GM21825 (cell line): ENCODE data around the gene CYS1.

Source experiments
- ATAC-seq: cut with Tn5 transposase; IDR thresholded peaks from one replicate; pipeline ENCODE4 v1.9.1; 2021; ENCODE audit warnings: mild to moderate bottlenecking, moderate library complexity; ENCODE audit not compliant: unreplicated experiment

CYS1 gene

GRCh38 chr2:10052216-10052615, 28.0 kb downstream of the CYS1 start:
- ATAC-seq = no peak

GRCh38 chr2:10048501-10049171, 31.6 kb downstream of the CYS1 start:
- no peak for ATAC-seq

- ATAC-seq = no peak
Observed at GRCh38 chr2:10047616-10048500, 32.4 kb downstream of the CYS1 start.

GRCh38 chr2:10046931-10047330, 33.3 kb downstream of the CYS1 start:
- no peak for ATAC-seq

GRCh38 chr2:10045561-10046355, 34.5 kb downstream of the CYS1 start:
- no peak for ATAC-seq

- peak; percentile 52 for ATAC-seq
Observed at GRCh38 chr2:10043906-10044601, 36.2 kb downstream of the CYS1 start.

GRCh38 chr2:10043256-10043905, 36.8 kb downstream of the CYS1 start, which contains the start of gene KLF11:
Gene KLF11 (plus strand): TSS chr2:10043550. CDS start chr2:10043717, 167 bp downstream.
- ATAC-seq = peak; percentile 63

GRCh38 chr2:10042301-10043161, 37.7 kb downstream of the CYS1 start:
- no peak for ATAC-seq

- no peak for ATAC-seq
Observed at GRCh38 chr2:10041711-10042110, 38.5 kb downstream of the CYS1 start.

GRCh38 chr2:10039658-10040410, 40.4 kb downstream of the CYS1 start:
- no peak for ATAC-seq

- ATAC-seq = no peak
Observed at GRCh38 chr2:10038716-10039115, 41.5 kb downstream of the CYS1 start.

- ATAC-seq = no peak
Observed at GRCh38 chr2:10038123-10038522, 42.1 kb downstream of the CYS1 start.

- ATAC-seq = no peak
Observed at GRCh38 chr2:10036095-10036884, 43.9 kb downstream of the CYS1 start.

- no peak for ATAC-seq
Observed at GRCh38 chr2:10035633-10036032, 44.6 kb downstream of the CYS1 start.

- ATAC-seq = no peak
Observed at GRCh38 chr2:10035053-10035422, 45.2 kb downstream of the CYS1 start.

GRCh38 chr2:10034333-10035052, 45.7 kb downstream of the CYS1 start:
- ATAC-seq = no peak
